NCI-H2081 treated with DMSO at 0.1 percent for 48 hours (cell line): ENCODE results near the gene PLCD3.
A peak's percentile ranks its signal among the peaks of the same experiment; 100 is the strongest.

Experiments used
- DNase-seq: peaks from one replicate; lab custom pipeline; 2025; lab: John Stamatoyannopoulos, UW

The PLCD3 gene

DNA sequence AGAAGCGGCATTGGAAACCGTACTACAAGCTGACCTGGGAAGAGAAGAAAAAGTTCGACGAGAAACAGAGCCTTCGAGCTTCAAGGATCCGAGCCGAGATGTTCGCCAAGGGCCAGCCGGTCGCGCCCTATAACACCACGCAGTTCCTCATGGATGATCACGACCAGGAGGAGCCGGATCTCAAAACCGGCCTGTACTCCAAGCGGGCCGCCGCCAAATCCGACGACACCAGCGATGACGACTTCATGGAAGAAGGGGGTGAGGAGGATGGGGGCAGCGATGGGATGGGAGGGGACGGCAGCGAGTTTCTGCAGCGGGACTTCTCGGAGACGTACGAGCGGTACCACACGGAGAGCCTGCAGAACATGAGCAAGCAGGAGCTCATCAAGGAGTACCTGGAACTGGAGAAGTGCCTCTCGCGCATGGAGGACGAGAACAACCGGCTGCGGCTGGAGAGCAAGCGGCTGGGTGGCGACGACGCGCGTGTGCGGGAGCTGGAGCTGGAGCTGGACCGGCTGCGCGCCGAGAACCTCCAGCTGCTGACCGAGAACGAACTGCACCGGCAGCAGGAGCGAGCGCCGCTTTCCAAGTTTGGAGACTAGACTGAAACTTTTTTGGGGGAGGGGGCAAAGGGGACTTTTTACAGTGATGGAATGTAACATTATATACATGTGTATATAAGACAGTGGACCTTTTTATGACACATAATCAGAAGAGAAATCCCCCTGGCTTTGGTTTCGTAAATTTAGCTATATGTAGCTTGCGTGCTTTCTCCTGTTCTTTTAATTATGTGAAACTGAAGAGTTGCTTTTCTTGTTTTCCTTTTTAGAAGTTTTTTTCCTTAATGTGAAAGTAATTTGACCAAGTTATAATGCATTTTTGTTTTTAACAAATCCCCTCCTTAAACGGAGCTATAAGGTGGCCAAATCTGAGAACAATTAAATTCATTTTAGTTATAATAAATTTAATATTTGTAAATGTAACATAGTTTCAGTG, 17.7 kb upstream of the PLCD3 start:
- no peak for DNase-seq

DNA sequence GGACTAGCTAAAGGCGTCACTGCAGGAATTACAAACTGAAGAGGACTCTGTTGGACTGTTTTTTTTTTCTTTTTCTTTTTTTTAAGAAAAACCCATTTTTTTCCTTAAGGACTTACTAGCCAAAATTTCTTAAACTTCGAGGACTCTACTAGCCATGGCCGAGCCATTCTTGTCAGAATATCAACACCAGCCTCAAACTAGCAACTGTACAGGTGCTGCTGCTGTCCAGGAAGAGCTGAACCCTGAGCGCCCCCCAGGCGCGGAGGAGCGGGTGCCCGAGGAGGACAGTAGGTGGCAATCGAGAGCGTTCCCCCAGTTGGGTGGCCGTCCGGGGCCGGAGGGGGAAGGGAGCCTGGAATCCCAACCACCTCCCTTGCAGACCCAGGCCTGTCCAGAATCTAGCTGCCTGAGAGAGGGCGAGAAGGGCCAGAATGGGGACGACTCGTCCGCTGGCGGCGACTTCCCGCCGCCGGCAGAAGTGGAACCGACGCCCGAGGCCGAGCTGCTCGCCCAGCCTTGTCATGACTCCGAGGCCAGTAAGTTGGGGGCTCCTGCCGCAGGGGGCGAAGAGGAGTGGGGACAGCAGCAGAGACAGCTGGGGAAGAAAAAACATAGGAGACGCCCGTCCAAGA, 16.8 kb upstream of the PLCD3 start:
- DNase-seq = peak; percentile 25

- peak; percentile 99 for DNase-seq
These were observed 16.1 kb upstream of the PLCD3 start, which contains the start of gene HEXIM1 for GRCh38 chr17:45148183-45149036. Gene HEXIM1 (plus strand): TSS chr17:45148475. CDS start chr17:45149191, 716 bp downstream.

GRCh38 chr17:45147581-45148182, 15.4 kb upstream of the PLCD3 start:
- peak; percentile 93 for DNase-seq

DNA sequence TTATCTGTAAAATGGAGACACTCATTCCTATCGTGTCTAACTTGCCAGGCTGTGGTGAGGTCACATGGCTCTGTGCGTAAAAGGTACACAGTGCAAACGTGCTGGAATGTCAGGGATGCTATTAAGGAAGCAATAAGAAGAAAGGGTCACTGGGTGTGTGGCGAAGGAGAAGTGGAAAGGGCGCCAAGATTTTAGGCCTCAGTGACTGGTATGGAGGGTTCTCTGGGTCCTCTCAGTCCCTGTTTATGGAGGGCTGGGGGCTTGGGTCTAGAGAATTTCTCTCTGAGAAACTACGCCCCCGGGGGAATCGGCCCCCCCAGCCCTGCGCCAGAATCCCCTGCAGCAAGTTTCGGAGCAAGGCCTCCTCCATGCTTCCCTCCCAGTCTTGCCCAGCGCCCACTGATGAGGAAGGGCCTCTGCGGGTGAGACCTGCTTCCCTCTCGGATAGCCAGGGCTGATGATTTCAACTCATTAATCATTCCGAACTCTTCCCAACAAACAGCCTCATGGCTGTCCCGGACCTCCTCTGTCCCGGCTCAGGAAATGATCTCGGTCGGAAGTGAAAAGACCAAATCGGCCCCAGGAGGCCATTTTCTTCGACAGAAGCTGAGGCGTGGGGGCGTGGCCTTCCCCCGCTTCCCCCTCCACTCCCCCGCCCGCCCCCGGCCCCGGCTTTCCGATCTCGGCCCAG, 14.7 kb upstream of the PLCD3 start:
- peak; percentile 53 for DNase-seq

DNA sequence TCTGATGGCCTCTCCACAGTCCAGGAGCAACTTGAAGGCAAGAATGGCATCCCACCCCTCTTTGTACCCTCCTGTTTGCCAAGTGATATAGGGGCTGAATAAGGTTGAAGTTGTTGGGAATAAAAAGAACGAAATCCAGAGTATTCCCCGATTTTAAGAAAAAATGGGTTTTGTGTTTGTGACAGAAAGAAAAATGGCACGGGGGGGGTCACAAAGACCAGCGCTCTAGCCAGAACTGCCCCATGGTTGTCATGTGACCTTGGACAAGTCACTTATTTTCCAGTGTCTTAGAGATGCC, 14.2 kb upstream of the PLCD3 start:
- DNase-seq = no peak

GRCh38 chr17:45146166-45146565, 13.9 kb upstream of the PLCD3 start:
- no peak for DNase-seq

DNA sequence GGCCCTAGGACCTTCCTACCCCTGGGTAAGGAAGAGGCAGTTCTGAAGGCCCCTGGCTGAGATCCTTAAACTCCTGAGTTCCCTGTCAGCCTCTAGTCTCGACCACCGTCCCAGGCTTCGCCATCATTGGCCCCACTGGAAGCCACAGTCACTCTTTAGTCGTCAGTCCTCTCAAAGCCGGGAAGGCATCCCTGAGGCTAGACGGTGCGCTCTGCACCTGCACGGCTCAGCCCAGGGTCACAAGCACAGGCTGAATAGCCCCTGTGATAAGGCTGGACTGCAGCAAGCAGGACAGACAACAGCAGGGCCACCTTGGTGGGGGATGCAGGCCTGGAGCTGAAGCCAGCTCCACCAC, 12.7 kb upstream of the PLCD3 start:
- DNase-seq = no peak

GRCh38 chr17:45144199-45145034, 12.1 kb upstream of the PLCD3 start:
- DNase-seq = no peak

DNA sequence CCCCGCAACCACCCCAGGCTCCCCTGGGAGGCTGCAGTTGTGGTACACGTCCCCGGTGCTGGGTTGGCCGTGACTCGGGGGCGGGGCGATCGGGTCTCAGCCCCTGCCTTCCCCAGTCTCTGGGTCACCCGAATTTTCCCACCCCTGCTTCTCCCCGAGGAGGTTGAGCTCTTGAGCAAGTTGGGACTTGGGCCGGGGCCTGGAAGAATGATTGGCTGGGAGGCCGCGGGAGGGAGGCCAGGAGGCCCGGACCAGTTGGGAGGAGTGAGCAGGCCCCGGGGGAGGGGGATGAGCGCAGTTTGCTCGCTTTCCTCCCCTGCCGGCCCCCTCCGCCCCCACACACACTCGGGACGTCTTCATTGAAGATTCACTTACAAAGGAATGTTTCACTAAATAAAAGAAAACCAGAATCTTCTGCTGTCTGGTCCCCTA, 11.5 kb upstream of the PLCD3 start:
- no peak for DNase-seq

- no peak for DNase-seq
These were observed 10.9 kb upstream of the PLCD3 start for GRCh38 chr17:45143094-45143670.

DNA sequence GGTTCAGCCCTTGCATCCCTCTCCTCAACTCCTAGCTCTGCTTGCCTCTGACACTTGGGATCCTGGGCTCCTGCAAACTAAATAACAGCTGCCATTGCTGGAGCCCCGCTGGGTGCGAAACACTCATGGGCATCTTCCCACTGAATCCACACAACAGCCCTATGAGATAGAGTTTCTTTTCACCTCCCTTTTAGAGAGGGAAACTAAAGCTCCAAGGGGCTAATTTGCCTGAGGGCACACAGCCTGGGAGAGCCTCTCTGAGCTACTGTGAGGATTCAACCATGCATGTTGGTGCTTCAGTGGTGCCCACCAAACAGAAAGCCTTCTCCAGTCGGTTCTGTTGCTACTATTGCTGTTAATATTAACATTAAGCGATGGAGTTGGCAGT, 7.2 kb upstream of the PLCD3 start:
- DNase-seq = no peak

- DNase-seq = no peak
These were observed 6.7 kb upstream of the PLCD3 start for GRCh38 chr17:45138911-45139532.

- DNase-seq = no peak
These were observed 5.4 kb upstream of the PLCD3 start for GRCh38 chr17:45137561-45138305.

DNA sequence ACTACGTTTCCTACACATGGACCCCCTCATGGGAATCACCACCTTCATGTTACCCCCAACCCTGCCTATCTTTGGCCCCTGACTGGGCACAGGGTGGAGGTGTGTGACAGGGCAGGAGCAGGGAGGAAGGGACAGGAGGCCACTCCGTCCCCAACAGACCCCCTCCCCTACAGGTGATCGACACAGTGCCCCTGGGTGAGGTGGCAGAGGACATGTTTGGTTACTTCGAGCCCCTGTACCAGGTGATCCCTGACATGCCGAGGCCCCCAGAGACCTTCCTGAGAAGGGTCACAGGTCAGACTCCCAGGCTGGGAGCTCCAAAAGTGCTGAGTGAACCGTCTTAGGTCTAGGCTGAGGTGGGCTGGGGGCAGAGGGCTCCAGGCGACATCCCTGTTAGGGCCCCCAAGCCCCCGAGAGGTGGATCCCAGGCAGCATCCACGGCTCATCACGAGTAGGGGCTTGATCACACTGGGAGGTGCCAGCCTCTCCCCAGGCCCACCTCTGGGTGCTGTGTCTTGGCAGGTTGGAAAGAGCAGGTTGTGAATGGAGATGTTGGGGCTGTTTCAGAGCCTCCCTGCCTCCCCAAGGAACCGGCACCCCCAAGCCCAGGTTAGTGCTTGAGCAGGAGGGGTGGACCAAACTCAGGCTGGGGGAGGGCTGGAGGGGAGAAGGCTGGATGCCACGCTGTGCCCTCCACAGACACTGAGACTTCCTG, 4.7 kb upstream of the PLCD3 start:
- no peak for DNase-seq

GRCh38 chr17:45135978-45136791, 3.9 kb upstream of the PLCD3 start:
- no peak for DNase-seq

- DNase-seq = peak; percentile 90
These were observed 3.1 kb upstream of the PLCD3 start, which contains the start of gene ACBD4 for GRCh38 chr17:45135192-45135977. Gene ACBD4 (plus strand): TSS chr17:45135687. CDS start chr17:45136145, 458 bp downstream.
